ENCODE data around the gene PEAK1. TPM values are rescaled to one million over a fixed set of nuclear protein-coding genes. Genes with fewer than 3 reads are reported as not detected.

PEAK1 gene
- total and polyA plus RNA-seq, 5 experiments from 2014 or later: 1.0 to 23.0 (median 2.8) TPM

GRCh38 chr15:77255385-77255784 is 164.5 kb downstream of the PEAK1 start:
- Mint-ChIP-seq H3K36me3 (peaks cover 0 to 6% (median 0%) of the 10 kb centered on the region in 3 donors), H3K4me3 (no peak overlapping the region), H3K27ac (no peak overlapping the region), H3K27me3 (no peaks in the 10 kb centered on the region), H3K4me1 (no peaks in the 10 kb centered on the region), H3K9me3 (peaks cover 0 to 2% (median 0%) of the 10 kb centered on the region in 9 donors)
- POLR2A ChIA-PET: no interaction called here
- DNase-seq (no peak), ATAC-seq (no peak)

DNA sequence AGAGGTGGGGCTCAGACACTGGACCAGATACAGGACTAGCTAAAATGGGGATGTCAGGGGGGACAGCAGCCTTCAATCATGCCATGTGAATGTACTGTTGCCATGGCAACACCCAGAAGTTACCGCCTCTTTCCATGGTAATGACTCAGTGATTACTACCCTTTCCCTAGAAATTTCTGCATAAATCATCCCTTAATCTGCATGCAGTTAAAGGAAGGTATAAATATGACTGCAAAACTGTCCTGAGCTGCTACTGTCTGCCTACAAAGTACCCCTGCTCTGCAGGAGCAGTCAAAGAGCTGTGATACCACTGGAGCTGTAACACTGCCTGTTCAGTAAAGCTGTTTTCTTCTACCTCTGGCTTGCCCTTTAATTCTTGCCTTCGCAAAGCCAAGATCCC is 168.2 kb downstream of the PEAK1 start:
- POLR2A ChIA-PET: interaction anchor here (1.2 kb wide), 1 partner anchor 69 kb away, joined by 4 read pairs; no protein-coding TSS in a partner anchor
- peak overlapping the region in 2 of 10 donors; percentile 43 to 74 for H3K27ac Mint-ChIP-seq
- H3K36me3 Mint-ChIP-seq: peaks cover 0 to 6% (median 0%) of the 10 kb centered on the region in 3 donors
- H3K9me3 Mint-ChIP-seq: no peaks in the 10 kb centered on the region
- ATAC-seq (no peak), DNase-seq (no peak)
- no peak overlapping the region for H3K4me3 Mint-ChIP-seq
- no peaks in the 10 kb centered on the region for H3K4me1 Mint-ChIP-seq
- H3K27me3 Mint-ChIP-seq: no peaks in the 10 kb centered on the region

DNA sequence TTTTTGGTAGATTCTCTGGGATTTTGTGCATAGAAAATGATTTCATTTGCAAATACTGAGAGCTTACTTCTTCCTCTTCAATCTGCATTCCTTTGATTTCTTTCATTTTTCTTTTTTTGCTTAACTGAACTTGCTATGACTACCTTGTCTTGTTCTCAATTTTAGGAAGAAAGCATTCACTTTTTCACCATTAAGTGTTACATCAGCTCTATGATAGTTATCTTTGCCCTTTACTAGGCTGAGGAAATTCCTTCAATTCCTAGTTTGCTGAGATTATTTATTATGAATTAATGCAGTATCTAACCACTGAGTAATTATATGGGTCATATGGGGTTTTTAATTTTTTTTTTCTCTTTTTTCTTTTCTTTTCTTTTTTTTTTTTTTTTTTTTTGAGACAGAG is 172.8 kb downstream of the PEAK1 start:
- H3K27ac Mint-ChIP-seq: no peak overlapping the region
- POLR2A ChIA-PET: no interaction called here
- no peak overlapping the region for H3K4me3 Mint-ChIP-seq
- no peaks in the 10 kb centered on the region for H3K9me3 Mint-ChIP-seq
- ATAC-seq: no peak
- no peak for DNase-seq
- no peaks in the 10 kb centered on the region for H3K27me3 Mint-ChIP-seq
- peaks cover 0 to 6% (median 0%) of the 10 kb centered on the region in 3 donors for H3K36me3 Mint-ChIP-seq
- peaks cover 4 to 11% (median 6%) of the 10 kb centered on the region in 4 donors for H3K4me1 Mint-ChIP-seq

DNA sequence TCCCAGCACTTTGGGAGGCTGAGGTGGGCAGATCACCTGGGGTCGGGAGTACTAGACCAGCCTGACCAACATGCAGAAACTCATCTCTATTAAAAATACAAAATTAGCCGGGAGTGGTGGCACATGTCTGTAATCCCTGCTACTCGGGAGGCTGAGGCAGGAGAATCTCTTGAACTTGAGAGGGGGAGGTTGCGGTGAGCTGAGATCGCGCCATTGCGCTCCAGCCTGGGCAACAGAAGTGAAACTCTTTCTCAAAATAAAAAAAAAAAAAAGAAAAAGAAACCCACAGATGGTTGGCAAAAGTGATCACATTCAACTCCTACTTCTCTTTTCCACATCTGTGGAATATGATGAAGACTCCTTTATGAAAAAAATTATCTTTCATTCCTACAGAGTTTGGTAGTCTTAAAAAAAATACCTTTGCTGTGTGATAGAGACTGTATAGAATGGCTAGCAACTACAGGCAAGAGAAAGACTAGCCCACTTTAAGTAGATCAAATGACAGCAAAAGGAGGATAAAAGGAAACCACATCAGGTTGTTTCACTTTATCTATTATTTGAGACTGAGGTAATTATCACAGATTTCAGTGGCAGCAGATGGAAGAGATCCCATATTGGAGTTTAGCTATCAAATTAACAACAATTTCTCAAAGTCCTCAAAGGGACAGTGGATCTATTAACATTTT is 176.0 kb downstream of the PEAK1 start:
- POLR2A ChIA-PET: interaction anchor here (0.5 kb wide), 1 partner anchor 54 kb away, joined by 3 read pairs; no protein-coding TSS in a partner anchor
- no peaks in the 10 kb centered on the region for H3K27me3 Mint-ChIP-seq
- H3K9me3 Mint-ChIP-seq: no peaks in the 10 kb centered on the region
- DNase-seq (no peak), ATAC-seq (no peak)
- H3K4me3 Mint-ChIP-seq: no peak overlapping the region
- H3K4me1 Mint-ChIP-seq: peaks cover 4 to 11% (median 6%) of the 10 kb centered on the region in 4 donors
- peak overlapping the region in 1 of 10 donors; percentile 47 for H3K27ac Mint-ChIP-seq
- peaks cover 0 to 2% (median 0%) of the 10 kb centered on the region in 3 donors for H3K36me3 Mint-ChIP-seq

DNA sequence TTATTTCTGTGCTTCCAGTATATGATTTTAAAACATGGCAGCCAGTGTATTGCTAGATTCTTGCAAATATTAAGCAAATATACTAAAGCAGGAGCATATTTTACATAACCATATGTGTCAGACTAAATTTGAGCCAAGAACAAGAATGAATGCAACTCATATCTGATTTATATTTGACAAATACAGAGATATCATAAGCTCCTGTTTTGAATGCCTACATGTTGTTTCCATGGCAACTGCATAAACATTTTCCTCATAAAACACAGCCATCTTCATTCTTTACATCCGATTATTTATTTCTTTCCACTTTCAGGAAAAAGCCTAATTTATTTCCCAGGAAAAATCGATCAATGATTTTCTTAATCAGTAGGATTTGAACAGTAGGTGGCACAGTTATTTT is 176.8 kb downstream of the PEAK1 start:
- Mint-ChIP-seq H3K9me3 (no peaks in the 10 kb centered on the region), H3K27me3 (no peaks in the 10 kb centered on the region), H3K4me3 (no peak overlapping the region), H3K36me3 (peaks cover 0 to 2% (median 2%) of the 10 kb centered on the region in 3 donors), H3K27ac (no peak overlapping the region), H3K4me1 (peaks cover 4 to 11% (median 6%) of the 10 kb centered on the region in 4 donors)
- DNase-seq (no peak), ATAC-seq (no peak)
- POLR2A ChIA-PET: no interaction called here

- peaks cover 0 to 7% (median 0%) of the 10 kb centered on the region in 9 donors for H3K9me3 Mint-ChIP-seq
- ATAC-seq: no peak
- POLR2A ChIA-PET: no interaction called here
- peaks cover 5 to 20% (median 9%) of the 10 kb centered on the region in 3 donors for H3K36me3 Mint-ChIP-seq
- DNase-seq: no peak
- H3K27me3 Mint-ChIP-seq: no peaks in the 10 kb centered on the region
- H3K4me3 Mint-ChIP-seq: no peak overlapping the region
- no peak overlapping the region for H3K27ac Mint-ChIP-seq
- peaks cover 4 to 11% (median 6%) of the 10 kb centered on the region in 4 donors for H3K4me1 Mint-ChIP-seq
Observed at GRCh38 chr15:77239882-77240608, 179.9 kb downstream of the PEAK1 start.

DNA sequence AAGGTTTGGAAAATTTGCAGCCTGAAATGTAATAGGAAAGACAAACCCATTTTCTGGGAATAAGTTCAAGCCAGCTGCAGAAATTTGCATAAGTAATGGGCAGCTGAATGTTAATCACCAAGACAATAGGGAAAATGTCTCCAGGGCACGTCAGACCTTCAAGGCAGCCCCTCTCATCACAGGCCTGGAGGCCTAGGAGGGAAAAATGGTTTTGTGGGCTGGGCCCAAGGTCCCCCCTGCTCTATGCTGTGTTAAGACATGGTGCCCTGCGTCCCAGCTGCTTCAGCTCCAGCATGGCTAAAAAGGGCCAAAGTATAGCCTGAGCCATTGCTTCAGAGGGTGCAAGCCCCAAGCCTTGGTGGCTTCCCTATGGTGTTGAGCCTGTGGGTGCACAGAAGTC is 184.3 kb downstream of the PEAK1 start:
- Mint-ChIP-seq H3K36me3 (peaks cover 6 to 21% (median 9%) of the 10 kb centered on the region in 3 donors), H3K27me3 (no peaks in the 10 kb centered on the region), H3K4me1 (peaks cover 0 to 12% (median 2%) of the 10 kb centered on the region in 4 donors), H3K27ac (no peak overlapping the region), H3K4me3 (no peak overlapping the region), H3K9me3 (peaks cover 0 to 7% (median 0%) of the 10 kb centered on the region in 9 donors)
- POLR2A ChIA-PET: no interaction called here
- DNase-seq: no peak
- no peak for ATAC-seq

DNA sequence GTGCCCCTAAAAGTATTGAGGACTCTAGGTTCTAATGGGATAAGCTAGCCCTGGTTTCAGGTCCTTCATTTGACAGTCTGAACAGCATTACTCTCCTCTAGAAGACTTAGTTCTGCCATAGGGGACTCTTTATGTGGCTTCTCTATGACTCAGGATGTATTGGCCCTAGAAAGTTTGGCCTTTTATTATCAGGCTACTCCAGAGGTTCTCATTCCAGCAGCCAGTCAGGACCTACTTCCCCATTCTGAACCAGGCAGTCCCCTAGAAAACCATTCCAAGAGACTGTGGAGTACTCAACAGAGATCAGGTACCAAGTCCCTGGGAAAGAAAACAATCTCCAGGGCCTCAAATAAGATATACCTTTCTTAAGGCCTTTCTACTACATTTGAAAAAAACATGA is 191.1 kb downstream of the PEAK1 start:
- H3K36me3 Mint-ChIP-seq: no peaks in the 10 kb centered on the region
- POLR2A ChIA-PET: no interaction called here
- DNase-seq (no peak), ATAC-seq (no peak)
- peaks cover 9 to 27% (median 15%) of the 10 kb centered on the region in 4 donors for H3K4me1 Mint-ChIP-seq
- H3K9me3 Mint-ChIP-seq: no peaks in the 10 kb centered on the region
- H3K27ac Mint-ChIP-seq: peak overlapping the region in 1 of 10 donors; percentile 10
- no peak overlapping the region for H3K4me3 Mint-ChIP-seq
- no peaks in the 10 kb centered on the region for H3K27me3 Mint-ChIP-seq

DNA sequence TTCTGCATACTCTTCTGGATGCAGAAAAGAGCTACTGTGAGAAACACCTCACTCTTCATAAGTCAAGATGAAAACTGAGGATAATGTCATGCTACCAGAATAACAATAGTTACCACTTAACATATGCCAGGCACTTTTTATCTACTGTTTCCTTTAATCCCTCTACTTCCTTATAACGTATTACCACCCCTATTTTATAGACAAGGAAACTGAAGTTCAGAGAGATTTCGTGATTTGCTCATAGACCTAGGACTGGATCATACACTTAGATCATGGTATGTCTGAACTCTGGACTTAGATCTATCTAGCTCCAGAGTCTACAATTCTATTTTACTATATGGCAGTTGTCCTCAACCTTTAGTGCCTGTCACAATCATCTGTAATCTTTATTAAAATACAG is 193.3 kb downstream of the PEAK1 start:
- Mint-ChIP-seq H3K27me3 (no peaks in the 10 kb centered on the region), H3K4me3 (no peak overlapping the region), H3K36me3 (no peaks in the 10 kb centered on the region), H3K27ac (peak overlapping the region in 3 of 10 donors; percentile 26 to 37 (median 36)), H3K4me1 (peaks cover 7 to 19% (median 16%) of the 10 kb centered on the region in 4 donors), H3K9me3 (no peaks in the 10 kb centered on the region)
- POLR2A ChIA-PET: no interaction called here
- DNase-seq (no peak), ATAC-seq (no peak)

DNA sequence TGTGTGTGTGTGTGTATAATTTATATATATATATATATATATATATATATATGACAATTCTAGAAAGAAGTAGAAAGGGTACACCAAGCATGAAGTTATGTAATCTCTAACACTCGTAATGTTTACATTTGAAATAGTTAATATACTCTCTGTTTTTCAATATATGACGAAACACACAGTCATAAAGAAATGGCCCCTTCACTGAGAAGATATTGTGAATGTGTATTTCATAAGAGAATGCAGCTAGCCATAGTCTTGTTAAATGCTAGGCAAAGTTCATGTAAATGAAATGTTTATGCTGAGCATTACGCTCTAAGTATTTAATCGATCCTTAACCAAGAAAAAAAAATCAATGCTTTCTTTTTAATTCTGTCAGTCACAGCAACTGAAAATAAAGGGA is 194.3 kb downstream of the PEAK1 start:
- POLR2A ChIA-PET: no interaction called here
- Mint-ChIP-seq H3K4me3 (no peak overlapping the region), H3K27ac (no peak overlapping the region), H3K27me3 (no peaks in the 10 kb centered on the region), H3K36me3 (no peaks in the 10 kb centered on the region), H3K4me1 (peaks cover 7 to 16% (median 14%) of the 10 kb centered on the region in 4 donors), H3K9me3 (no peaks in the 10 kb centered on the region)
- no peak for DNase-seq
- ATAC-seq: no peak

DNA sequence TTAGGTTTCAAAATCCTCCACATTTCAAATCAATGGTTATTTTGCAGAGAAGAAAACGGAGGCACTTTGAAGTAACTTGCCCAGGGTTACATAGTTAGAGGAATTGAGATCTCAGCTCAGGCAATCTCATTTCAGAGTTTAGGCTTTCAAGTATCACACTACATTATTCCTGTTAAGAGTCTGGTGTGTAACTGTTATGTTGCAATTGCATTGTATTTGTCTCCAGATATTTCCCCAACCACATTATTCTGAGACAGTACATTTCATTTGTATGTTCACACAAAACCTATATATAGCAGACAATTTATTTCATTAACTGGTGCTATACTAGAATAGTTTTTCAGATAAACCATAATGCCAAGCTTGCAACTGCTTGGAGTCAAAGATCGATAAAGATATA is 194.8 kb downstream of the PEAK1 start:
- Mint-ChIP-seq H3K27me3 (no peaks in the 10 kb centered on the region), H3K27ac (peak overlapping the region in 3 of 10 donors; percentile 19 to 29 (median 26)), H3K36me3 (no peaks in the 10 kb centered on the region), H3K4me1 (peaks cover 7 to 16% (median 14%) of the 10 kb centered on the region in 4 donors), H3K9me3 (no peaks in the 10 kb centered on the region), H3K4me3 (peak overlapping the region in 5 of 10 donors; percentile 9 to 57 (median 21))
- POLR2A ChIA-PET: interaction anchor here (0.9 kb wide), 1 partner anchor 21 kb away, joined by 3 read pairs; no protein-coding TSS in a partner anchor
- DNase-seq: no peak
- no peak for ATAC-seq

DNA sequence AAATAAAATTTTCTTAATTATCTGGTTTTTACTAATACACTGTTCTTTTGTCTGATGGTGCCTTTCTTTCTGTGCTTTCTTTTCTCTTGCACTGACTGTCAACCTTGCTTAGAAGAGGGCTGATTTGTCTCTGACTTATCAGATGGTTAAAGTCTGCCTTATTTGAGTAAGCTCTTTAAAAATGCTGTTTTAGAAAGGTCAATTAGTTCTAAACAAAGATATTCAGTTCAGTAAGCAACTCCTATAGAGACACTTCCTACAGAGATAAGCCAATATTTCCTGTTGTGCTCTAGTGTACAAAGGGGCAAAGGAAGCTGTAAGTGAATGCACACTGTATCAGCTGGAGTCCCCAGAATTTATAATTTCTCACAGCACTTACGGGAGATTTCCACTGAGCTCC is 195.6 kb downstream of the PEAK1 start:
- peak overlapping the region in 2 of 10 donors; percentile 57 to 73 for H3K27ac Mint-ChIP-seq
- DNase-seq: peak in 2 of 10 donors; percentile 2 to 3

GRCh38 chr15:77221708-77222107 is 198.2 kb downstream of the PEAK1 start:
- no peak overlapping the region for H3K4me3 Mint-ChIP-seq
- POLR2A ChIA-PET: no interaction called here
- peaks cover 7 to 16% (median 14%) of the 10 kb centered on the region in 4 donors for H3K4me1 Mint-ChIP-seq
- ATAC-seq: no peak
- H3K36me3 Mint-ChIP-seq: no peaks in the 10 kb centered on the region
- no peaks in the 10 kb centered on the region for H3K9me3 Mint-ChIP-seq
- H3K27me3 Mint-ChIP-seq: no peaks in the 10 kb centered on the region
- H3K27ac Mint-ChIP-seq: no peak overlapping the region
- DNase-seq: no peak

More for the DNA sequence above, 195.6 kb downstream of the PEAK1 start:
- H3K36me3 Mint-ChIP-seq: no peaks in the 10 kb centered on the region
- peaks cover 7 to 16% (median 14%) of the 10 kb centered on the region in 4 donors for H3K4me1 Mint-ChIP-seq
- peak in 1 of 2 donors; percentile 51 for ATAC-seq
- POLR2A ChIA-PET: interaction anchor here (0.9 kb wide), 1 partner anchor 20 kb away, joined by 3 read pairs; no protein-coding TSS in a partner anchor
- H3K27me3 Mint-ChIP-seq: no peaks in the 10 kb centered on the region
- peak overlapping the region in 5 of 10 donors; percentile 9 to 57 (median 44) for H3K4me3 Mint-ChIP-seq
- H3K9me3 Mint-ChIP-seq: no peaks in the 10 kb centered on the region

Measured in naive thymus-derived CD8-positive, alpha-beta T cell (primary cell).